NCI-H2029 (cell line): ENCODE data around the gene RIMBP2.

Source experiments
- DNase-seq: peaks from one replicate; lab custom pipeline; 2025; lab: John Stamatoyannopoulos, UW

RIMBP2 gene

DNA sequence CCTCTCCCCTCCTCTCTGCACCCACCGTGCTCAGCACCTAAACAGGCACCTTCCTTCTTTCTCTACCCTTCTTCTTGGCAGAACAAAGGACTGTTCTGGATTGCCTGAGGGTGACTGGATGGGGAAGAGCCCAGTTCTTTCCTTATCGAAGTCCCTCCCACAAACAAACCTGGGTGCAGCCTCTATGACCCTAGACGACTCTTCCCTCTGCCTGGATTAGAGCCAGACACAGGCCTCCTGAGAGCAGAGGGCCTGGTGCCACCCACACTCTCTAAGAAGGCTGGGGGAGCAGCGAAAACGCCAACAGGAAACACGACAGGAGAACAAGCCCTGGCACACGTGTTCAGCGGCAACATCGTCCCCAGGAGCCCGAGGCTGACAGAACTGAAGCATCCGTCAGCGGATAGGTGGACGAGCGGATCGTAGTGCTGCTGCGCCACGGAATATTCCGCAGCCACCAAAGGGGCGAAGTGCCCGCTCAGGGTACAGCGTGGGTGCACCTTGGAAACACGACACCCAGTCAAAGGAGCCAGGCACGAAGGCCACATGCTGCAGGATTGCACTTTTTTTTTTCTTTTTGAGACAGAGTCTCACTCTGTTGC is 38.0 kb downstream of the RIMBP2 start:
- DNase-seq: peak; percentile 33

DNA sequence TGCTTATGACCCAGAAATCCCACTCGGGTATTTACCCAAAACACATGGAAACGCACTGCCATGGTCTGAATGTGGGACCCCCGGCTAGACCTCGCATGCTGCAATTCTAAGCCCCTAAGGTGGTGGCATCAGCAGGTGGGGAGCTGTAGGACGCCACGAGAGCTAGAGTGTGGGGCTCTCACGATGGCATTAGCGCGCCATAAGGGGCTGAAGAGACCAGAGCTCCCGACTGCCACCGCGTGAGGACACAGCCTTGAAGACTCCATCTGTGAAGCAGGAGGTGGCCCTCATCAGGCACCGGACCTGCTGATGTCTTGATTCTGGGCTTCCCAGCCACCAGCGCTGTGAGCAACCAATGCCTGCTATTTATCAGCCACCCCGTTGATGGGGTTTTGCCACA is 40.3 kb downstream of the RIMBP2 start:
- no peak for DNase-seq

DNA sequence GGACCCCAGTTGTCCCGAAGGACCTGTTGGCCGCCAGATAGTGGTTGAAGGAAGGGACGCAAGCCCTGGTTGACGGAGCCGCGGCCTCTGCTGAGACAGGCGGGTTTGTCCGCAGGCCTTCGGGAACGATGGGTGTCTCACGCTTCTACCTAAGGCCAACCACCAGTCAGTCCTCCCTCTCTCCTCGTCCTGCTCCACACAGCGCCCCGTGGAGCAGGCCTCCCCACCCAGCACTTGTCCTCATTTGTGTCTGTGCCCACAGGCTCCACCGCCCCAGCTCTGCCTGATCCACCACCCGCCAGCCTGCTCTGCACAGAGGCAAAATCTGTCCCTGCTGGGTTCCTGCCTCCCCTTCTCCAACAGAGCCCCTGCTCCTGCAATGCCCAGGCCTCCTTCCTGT is 41.0 kb downstream of the RIMBP2 start:
- no peak for DNase-seq

DNA sequence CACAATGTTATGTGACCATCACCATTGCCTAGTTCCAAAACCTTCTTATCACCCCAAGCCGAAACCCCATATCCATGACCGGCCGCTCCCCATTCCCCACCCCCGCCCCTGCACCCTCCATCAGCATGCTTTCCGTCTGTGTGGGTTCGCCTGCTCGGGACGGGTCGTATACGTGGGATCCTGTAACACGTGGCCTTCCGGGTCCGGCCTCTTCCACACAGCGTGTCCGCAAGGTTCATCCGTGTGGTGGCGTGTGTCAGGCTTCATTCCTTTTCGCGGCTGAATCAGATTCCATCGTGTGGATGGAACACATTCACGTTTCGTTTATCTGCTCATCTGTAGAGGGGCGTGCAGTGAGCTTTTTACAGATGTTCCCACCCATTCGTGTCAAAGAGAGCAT is 41.4 kb downstream of the RIMBP2 start:
- DNase-seq: no peak

DNA sequence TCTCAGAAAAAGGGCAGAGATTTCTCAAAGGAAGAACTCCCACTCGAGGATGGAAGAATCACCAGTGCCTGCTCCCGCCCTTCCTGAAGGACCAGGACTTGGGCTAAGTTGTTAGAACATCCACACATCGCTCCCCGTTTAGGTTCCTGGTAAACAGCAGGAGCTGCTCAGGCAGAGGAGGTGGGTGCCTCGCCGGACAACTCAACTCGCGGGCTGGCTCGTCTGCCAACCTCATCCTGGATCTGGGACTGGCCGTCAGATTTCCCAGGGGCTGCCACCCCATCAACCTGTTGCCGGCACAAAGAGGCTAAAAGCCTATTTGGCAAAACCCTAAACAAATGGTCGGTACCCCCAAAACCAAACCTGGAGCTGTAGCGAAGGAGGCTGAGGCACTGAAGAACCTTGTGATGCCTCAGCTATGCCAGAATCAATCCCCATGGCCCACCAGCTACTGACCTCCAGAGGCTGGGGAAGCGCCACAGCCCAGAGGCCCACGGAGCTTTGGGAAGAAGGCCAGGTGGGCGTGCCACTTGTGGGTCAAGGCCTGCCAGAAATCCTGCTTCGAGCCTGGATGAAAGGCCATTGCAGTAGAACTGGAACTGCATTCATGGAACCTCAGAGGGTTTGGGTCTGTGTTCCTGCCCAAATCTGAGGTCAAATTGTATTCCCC is 42.9 kb downstream of the RIMBP2 start:
- DNase-seq: no peak

DNA sequence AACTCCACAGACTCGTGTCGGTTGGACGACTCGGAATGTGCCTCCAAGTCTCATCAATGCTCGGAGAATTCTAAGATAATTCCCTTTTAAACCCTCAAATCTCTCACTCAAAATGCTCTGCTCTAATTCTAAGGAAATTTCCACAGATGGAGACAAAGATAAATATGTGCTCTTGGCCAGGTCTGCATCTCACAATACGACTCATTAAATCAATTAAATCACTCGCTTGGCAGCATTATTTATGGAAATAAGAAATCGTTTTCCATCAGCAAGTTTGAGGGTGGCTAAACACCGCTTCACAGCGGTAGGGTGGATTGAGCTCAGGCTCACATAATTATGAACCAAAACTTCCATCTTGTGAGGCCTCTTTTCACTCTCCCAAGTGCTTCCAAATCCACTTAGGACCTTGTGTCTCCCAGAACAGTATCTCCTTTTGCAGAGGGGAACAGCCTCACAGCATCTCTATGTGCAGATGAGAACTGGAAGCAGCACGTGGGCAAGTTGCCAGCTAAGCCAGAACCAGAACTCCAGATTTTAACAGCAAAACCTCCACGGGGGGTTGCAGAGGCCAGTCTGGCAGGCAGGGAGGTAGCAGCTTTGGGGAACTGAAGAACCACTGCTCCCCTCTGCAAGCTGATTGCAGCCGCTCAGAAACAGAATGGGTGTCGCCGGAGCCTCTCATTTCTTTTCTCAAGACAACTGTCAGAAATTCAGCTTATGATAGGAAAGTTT is 43.8 kb downstream of the RIMBP2 start:
- no peak for DNase-seq

DNA sequence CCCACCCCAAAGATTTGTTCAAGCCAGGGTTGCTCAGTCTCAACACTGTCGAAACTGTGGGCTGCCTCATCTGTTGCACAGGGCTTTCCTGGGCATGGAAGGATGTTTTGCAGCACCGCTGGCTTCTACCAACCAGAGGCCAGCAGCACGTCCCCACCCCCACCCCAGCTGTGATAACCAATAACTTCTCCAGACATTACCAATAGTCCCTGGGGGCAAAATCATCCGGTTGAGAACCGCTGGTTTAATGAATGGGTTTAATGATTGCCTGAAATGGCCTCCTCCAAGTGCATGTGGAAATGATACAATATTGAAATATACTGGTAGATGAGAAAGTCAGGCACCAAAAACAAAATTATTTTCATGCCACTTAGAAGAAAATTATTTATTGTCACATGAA is 44.5 kb downstream of the RIMBP2 start:
- DNase-seq: no peak

DNA sequence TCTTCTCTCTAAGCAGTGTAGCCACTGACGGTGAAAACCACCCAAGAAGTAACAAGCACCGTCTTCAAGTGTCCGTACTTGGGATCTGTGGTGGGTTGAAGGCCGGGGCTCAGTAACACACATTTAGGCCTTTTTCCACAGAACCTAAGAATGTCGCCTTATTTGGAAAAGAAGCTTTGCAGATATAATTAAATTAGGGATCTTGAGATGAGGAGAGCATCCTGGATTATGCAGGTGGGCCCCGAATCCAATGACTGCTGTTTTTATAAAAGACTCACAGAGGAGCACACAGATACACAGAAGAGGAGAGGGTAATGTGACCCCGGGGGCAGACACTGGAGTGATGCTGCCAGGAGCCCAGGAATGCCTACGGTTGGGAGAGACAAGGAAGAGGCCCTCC is 46.3 kb downstream of the RIMBP2 start:
- DNase-seq: no peak

DNA sequence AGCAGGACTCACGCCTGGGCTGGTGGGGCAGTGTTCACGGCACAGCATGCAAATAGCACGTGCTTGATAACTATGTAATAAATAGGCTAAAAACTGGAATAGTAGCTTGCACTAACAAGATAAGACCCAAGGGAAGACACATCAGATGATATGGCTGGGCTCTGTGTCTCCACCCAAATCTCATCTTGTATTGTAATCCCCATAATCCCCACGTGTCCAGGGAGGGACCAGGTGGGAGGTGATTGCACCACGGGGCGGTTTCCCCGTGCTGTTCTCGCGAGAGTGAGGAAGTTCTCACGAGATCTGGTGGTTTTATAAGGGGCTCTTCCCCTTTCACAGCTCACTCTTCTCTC is 46.9 kb downstream of the RIMBP2 start:
- no peak for DNase-seq

DNA sequence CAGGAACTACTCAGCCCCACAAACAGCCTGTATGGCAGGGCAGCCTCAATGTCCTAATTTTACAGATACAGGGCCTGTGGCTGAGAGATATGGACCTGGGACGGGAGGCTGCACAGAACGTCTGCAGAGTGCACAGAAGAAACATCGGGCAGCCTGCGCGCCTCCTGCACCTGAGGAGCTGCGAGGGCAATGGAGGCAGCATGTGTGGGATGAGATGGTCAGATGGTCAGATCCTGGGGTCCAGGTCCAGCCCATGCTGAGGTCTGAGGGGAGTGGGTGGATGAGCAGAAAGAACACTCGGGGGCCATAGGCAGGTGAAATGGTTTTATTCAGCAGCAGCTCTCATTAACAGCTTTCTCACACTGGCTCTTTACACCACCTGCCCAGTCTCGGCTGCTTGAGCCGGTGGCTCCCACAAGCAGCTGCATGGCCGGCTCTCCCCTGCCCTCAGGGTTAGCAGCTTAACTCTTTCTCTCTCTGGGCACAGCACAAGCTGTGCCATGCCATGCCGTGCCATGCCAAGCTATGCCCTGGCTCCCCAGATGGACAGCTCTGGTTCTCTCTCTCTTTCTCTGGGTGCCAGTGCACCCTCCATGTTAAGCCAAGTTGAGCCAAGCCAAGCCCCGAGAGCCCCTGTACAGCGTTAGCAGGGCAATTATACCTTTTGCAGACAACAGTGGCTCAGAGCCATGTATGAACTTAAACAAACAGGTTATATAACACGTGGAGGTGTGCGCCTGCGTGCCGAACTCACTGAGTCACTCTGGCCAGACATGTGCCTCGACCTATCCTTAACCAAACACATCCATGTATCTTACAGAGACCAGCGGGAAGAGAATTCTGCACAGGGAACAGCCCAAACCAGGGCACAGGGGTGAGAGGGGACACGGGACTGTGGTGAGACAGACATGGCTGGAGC is 47.6 kb downstream of the RIMBP2 start:
- no peak for DNase-seq

DNA sequence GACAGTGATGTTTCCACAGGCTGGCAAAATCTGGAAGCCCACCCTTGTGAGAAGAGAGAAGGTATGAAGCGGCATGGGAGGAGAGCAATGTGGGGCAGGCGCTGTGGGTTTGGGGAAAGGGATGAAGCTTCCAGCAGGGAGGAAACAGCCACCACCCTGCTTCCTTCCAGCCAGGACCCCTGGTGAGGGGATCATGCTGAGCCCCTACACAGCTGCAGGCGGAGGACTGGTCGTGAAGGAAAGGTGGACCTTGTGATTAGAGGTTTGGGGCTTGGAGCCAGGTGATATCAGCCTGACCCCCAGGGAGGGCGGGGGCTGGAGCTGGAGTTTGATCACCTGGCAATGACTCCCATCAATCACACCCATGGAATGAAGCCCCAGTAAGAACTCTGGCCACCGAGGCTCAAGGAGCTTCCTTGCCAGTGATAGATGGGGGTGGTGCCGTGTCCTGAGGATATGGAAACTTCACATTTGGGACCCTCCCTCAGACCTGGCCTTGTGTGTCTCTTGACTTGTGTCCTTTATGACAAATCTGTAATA is 48.6 kb downstream of the RIMBP2 start:
- no peak for DNase-seq

DNA sequence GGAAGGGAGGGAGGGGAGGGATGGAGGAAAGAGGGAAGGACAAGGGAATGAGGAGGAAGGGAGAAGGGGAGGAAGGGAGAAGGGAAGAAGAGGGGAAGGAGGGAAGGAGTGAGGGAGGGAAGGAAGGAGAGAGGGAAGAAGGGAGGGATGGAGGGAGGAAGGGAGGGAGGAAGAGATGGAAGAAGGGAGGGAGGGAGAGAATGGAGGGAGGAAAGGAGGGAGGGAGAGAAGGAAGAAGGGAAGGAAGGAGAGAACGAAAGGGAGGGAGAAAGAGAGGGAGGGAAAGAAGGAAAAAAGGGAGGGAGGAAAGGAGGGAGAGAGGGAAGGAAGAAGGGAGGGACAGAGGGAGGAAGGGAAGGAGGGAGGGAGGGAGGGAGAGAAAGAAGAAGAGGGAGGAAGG is 49.5 kb downstream of the RIMBP2 start:
- no peak for DNase-seq

DNA sequence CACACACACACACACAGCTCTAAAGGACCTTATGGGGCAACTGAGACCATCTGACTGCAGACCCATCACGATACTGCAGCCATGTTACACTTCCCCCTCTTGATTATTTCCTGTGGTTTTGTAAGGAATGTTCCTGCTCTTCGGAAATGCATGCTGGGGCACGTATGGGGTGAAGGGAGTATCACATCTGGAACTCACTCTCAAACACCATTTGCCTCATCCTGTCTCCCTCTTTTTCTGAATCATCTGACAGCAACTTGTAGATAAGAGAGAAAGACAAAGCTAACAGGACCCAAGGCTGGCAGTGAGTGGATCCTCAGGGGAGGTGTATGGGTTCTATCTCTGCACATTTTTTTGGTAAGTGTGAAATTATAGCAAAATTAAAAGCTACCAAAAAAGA is 50.3 kb downstream of the RIMBP2 start:
- DNase-seq: no peak

DNA sequence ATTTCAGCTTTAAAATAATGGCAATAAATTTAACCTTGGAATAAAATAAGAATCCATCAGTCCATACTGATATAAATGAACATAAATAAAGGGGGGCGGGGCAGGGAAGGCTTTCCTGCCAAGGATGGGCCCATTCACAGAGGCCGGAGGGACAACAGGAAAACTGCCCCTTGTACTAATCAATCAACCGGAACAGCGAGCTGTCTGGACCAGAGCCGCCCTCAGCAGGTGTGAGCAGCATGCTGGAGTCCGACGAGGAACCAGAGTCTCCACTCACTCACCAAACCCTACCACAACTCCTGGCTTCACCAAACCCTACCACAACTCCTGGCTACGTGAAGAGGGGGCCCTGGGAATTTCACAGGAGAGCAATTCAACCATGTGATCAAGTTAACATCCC is 51.3 kb downstream of the RIMBP2 start:
- DNase-seq: peak; percentile 24

DNA sequence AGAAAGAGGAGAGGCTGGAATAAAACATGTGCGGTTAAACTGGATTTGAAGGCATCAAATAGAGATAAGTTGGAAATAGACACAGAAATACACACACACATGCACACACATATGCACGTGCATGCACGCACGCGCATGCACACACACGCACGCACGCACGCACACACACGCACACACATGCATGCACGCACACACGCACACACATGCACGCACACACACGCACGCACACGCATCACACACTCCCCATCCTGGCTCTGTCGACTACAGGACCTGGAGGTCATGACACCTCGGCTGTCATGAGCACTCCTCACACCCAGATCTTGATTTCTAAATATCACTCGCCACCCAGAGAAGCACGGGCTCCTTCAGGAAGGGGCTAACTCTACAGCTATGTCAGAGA is 51.8 kb downstream of the RIMBP2 start:
- DNase-seq: no peak

DNA sequence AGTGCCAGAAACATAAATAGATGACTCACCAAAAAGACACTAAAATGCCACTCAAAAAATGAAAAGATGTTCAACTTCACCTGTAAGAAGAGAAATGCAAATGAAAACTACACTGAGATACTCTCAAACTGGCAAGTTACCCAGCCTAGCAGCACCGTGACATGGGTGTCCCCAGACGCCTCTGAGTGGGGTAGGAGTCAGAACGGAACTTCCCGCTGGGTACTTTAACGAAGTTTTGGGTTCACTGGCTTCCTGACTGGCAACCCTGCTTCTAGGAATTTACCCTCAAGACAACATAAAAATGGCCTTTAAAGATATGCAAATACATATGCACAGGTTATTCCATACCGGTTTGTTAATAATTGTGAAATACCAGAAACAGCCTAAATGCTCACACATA is 52.6 kb downstream of the RIMBP2 start:
- DNase-seq: no peak

DNA sequence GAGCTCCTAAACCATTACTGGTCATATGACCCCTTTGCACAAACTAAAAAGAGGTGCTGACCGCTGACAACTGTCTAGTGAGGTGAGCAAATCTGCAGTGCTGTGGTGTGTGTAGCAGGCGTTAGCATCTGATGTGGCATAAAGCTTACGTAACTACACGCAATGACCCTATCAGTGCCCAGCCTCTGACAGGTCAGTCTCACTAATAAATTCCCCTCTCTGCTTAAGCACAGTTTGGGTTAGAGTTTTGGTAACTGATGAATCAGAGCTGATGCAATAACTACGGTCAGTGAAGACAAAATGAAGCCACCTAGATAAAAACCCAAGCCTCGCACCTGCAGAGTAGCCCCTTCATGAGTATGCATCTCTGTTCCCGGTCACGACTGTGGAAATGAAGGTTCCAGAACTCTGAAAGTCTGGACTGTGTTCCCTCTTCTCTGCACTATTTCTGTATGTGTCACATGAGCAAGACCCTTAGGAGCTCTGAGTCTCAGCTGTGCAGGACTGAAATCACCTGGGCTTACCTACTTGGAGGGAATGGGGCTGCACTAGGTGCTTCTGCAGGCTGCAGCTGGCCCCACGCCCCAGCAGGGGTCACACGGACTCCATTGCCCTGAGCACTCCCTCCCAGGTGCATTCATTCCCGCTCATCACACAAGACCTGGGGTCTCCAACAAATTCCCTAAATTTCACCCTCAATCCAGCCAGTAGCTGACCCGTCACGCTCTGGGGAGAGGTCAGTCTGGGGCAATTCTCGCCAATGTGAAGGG is 54.4 kb downstream of the RIMBP2 start:
- no peak for DNase-seq

DNA sequence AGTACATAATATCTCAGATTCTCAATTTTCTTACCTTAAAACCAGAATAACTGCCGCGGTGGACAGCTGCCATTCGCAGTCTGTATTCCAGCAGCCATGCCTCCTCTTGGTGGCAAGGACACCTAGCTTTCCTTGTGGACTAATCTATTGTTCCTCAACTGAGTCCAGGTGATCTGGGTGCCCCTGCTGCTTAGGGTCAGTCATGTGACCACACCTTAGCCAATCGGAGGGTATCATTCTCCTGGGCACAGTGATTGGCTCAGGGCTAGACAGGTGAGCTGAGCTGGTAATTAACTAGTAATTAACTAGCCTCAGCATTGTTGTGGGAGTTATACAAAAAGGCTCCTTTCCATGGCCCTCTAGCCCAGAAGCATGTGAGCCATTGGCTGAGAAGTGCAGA is 55.0 kb downstream of the RIMBP2 start:
- no peak for DNase-seq

DNA sequence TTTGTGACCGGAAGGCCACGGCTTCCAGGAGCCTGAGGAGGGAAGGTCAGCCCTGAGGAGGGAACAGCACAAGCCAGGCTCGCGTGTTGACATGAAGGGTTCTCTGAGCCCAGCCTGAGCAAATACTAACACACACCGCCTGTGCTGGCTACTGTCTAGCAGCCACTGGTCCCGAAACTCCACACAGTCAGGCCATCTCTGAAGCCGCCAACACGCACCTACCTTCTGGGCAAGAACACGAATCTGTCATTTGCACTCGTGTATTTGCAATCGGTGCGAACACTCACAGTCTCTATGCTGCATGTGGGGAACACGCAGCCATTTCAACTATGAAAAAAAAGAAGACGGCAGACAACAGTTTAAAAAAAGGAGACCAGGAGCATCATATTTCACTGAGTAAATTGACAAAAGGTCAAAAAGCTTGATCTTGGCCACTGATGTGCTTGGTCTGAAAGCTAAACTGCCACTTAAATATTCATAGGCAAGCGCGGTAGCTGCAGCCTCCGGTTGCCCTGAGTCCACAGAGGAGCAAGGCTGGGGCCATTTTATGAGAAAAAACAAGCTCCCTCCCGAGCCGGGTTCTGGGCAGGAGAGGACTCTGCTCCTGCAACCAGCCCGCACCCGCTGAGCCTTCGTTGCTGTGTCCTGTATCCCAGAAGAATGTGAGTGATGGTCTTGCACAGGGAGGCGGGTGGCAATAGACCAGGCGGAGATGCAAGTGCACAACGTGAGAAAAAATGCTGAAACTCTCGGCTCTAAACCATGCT is 57.8 kb downstream of the RIMBP2 start:
- peak; percentile 46 for DNase-seq

DNA sequence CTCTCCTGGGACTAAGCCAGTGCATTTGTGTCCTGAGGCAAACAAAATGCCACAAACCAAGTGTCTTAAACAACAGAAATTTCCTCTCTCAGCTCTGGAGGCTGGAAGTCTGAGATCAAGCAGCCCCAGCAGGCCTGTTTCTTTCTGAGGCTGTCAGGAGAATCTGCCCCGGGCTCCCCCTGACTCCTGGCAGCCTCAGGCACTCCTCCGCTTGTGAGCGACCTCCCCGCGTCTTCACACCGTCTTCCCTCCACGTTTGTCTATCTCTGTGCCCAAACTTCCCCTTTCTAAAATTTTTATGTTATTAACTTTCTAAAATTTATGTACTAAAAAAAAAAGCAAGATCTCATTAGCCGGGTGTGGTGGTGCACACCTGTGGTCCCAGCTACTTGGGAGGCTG is 59.7 kb downstream of the RIMBP2 start:
- no peak for DNase-seq

DNA sequence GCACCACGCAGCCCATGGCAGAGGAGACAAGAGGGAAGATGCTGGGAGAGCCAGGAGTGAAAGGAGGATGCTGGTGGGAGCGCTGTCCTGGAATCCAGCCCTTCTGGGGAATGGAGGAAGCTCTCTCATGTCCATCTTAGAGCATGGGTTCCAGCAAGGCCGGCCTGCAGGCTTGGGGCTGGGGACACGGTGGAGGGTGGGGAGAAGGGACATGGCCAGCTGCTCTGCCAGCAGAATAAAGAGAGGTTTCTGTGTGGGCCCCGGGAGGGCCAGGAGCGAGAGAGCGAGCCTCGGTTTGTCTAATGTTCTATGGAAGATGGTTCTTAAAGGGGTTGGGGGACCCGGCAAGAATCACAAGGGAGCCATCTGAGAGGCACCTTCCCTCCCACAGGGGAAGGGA is 60.2 kb downstream of the RIMBP2 start:
- DNase-seq: no peak
